ENCODE data around the gene CYTH4. TPM values are rescaled to one million over a fixed set of nuclear protein-coding genes. Genes with fewer than 3 reads are reported as not detected.

The CYTH4 gene
- total RNA-seq, 2 donors from 2014 or later: 50.8 to 78.0 TPM

DNA sequence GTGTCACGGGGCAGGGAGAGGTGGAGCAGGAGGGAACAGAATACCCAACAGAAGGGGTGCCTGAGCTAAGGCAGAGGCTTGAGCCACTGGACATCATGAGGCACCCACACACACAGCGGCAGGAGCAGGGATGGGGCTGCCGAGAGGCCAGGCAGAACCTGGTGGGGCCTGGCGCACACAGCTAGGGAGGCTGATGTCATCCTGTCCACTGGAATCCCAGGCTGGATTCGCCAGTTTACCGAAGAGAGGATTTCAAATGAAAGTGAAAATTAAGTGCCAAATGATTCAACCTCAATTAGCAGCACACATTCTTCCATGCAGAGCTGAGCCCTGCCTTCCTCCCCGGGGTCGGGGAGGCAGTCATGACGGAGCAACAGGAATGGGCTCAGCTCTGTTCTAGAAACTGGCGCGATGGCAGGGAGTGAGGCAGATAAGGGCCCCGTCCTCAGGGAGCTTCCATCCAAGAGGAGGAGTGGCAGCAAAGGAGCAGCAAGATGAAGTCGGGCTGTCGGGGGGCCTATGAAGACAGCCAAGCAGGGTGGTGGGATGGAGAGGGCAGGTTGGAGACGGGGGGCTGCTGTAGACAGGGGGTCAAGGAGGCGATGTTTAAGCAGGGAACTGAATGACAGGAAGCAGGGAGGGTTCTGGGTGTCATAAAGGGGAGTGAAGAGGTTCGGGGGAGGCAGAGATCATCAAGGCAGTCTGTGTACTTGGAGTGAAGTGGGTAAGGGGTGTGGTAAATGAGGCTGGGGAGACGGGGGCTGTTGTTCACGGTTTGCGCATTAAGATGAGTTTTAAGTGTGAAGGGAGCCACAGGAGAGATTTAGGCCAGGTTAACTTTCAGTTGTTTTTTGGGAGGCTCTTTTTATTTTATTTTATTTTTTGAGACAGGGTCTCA lies 44.7 kb upstream of the CYTH4 start:
- no peak overlapping the region for H3K27ac ChIP-seq

DNA sequence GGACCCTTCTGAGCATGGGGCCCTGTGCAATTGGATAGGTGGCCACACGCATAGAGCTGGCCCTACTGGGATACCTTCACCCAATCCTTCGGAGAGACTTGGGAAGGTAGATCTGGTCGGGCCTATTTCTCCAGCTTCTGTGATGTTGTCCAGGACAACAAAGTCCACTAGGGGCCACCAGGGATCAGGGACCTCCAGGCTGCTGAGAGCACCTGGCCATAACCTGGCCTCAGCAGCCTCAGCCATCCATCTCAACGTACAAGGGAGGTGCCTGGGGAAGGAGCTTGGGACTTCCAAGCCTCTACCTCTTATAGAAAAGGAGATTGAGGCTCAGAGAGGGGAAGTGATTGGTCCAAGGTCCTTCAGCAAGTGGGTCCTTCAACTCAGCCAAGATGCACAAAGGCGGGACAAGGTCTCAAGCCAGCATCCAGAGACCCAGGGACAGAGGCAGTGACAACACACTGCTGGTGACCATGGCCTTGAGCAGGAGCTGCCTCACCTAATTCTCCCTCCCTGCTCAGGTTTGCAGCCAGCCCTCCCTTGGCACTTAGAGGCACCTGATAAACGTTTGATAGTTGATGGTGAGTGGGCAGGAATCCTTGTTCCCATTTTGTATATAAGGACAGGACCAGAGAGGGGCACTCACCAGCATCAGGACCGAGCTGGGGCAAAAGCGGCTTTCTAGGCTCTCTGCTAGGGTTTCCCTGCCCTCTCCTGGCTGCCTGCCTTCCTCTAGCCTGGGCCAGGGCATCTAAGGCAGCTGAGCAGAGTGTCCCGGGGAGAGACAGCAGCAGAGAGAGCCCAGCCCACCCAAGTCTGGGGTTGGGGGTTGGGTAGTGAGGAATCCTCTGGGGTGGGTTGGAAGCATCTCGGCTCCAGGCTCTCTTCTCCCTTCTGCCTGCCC lies 42.7 kb upstream of the CYTH4 start:
- ATAC-seq (ENCODE audit: insufficient number of reproducible peaks, low FRiP score, low read depth) (no peak), DNase-seq (ENCODE audit: low spot score) (no peak)
- Histone ChIP-seq H3K27ac (no peak overlapping the region), H3K27me3 (replicated peaks; ENCODE audit: insufficient read depth) (no peaks in the 10 kb centered on the region), H3K9me3 (no peaks in the 10 kb centered on the region), H3K36me3 (no peaks in the 10 kb centered on the region), H3K4me3 (no peak overlapping the region), H3K4me1 (ENCODE audit: control insufficient read depth in 1 of 2, low read depth in 2 of 2) (no peaks in the 10 kb centered on the region)
- TF ChIP-seq, protein P1, sequence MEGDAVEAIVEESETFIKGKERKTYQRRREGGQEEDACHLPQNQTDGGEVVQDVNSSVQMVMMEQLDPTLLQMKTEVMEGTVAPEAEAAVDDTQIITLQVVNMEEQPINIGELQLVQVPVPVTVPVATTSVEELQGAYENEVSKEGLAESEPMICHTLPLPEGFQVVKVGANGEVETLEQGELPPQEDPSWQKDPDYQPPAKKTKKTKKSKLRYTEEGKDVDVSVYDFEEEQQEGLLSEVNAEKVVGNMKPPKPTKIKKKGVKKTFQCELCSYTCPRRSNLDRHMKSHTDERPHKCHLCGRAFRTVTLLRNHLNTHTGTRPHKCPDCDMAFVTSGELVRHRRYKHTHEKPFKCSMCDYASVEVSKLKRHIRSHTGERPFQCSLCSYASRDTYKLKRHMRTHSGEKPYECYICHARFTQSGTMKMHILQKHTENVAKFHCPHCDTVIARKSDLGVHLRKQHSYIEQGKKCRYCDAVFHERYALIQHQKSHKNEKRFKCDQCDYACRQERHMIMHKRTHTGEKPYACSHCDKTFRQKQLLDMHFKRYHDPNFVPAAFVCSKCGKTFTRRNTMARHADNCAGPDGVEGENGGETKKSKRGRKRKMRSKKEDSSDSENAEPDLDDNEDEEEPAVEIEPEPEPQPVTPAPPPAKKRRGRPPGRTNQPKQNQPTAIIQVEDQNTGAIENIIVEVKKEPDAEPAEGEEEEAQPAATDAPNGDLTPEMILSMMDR (IDR thresholded peaks at IDR 0.05): no peak

More for the DNA sequence above, 44.7 kb upstream of the CYTH4 start:
- Histone ChIP-seq H3K4me3 (no peak overlapping the region), H3K9me3 (no peaks in the 10 kb centered on the region), H3K27me3 (replicated peaks; ENCODE audit: insufficient read depth) (no peaks in the 10 kb centered on the region), H3K36me3 (no peaks in the 10 kb centered on the region), H3K4me1 (ENCODE audit: control insufficient read depth in 1 of 2, low read depth in 2 of 2) (no peaks in the 10 kb centered on the region)
- DNase-seq (ENCODE audit: low spot score) (no peak), ATAC-seq (ENCODE audit: insufficient number of reproducible peaks, low FRiP score, low read depth) (no peak)
- TF ChIP-seq, protein P1 (IDR thresholded peaks at IDR 0.05): no peak

DNA sequence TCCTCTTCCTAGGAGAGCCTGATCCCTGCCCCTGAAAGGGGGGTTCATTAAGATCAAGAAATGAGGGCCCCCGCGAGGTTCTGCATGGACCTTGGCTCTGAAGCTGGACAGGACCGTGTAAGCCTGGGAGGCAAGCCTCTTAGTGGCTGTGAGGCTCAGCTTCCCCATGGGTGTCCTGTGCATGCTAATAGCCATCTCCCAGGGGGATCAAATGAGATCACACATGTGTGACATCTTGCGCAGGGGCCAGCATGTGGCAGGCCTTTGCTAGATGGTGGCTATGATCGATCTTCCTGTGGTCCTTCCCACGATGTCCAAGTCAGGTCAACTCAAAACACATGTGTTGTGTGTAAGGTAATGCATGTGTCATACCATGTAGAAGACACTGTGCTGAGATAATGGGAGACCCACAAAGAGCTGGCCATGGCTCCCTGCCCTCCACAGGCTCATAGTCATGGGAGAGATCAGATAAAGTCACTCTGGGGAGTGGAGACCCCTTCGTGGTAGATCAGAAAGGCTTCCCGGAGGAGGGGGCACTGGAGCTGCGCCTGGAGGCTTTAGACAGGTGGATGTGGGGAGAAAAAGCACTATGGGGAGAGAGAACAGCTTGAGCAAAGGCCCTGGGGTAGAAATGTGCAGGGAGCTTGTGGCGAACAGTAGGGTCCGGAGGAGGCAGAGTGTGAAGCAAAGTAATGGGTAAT lies 41.9 kb upstream of the CYTH4 start:
- H3K27me3 ChIP-seq (replicated peaks; ENCODE audit: insufficient read depth): no peaks in the 10 kb centered on the region

DNA sequence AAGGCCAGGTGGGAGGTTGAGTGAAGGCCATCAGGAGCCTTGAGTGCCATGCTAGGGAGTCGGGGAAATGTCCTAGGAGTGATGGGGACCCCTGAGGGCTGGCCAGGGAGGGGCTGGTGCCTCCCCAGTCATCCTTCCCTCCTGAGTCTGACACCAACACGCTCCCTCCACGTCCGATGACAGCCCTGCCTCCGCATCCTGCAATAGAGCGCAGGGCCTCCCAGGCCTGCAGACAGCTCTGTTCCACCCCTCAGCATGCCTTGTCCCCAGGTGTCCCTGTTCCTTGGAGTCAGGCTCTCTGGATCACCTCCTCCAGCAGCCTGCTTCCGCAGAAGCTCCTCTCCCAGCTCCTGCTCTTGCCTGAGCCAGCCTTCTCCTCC lies 41.4 kb upstream of the CYTH4 start:
- TF ChIP-seq, protein P1 (IDR thresholded peaks at IDR 0.05): no peak
- H3K27me3 ChIP-seq (replicated peaks; ENCODE audit: insufficient read depth): no peaks in the 10 kb centered on the region
- DNase-seq (ENCODE audit: low spot score): no peak

More for the DNA sequence above, 41.9 kb upstream of the CYTH4 start:
- no peaks in the 10 kb centered on the region for H3K4me1 ChIP-seq (ENCODE audit: control insufficient read depth in 1 of 2, low read depth in 2 of 2)
- no peaks in the 10 kb centered on the region for H3K36me3 ChIP-seq
- no peaks in the 10 kb centered on the region for H3K9me3 ChIP-seq
- TF ChIP-seq, protein P1 (IDR thresholded peaks at IDR 0.05): no peak
- no peak overlapping the region for H3K27ac ChIP-seq
- no peak overlapping the region for H3K4me3 ChIP-seq
- no peak for DNase-seq (ENCODE audit: low spot score)
- no peak for ATAC-seq (ENCODE audit: insufficient number of reproducible peaks, low FRiP score, low read depth)

More for the DNA sequence above, 41.4 kb upstream of the CYTH4 start:
- Histone ChIP-seq H3K4me1 (ENCODE audit: control insufficient read depth in 1 of 2, low read depth in 2 of 2) (no peaks in the 10 kb centered on the region), H3K4me3 (no peak overlapping the region), H3K36me3 (no peaks in the 10 kb centered on the region), H3K27ac (no peak overlapping the region), H3K9me3 (no peaks in the 10 kb centered on the region)
- no peak for ATAC-seq (ENCODE audit: insufficient number of reproducible peaks, low FRiP score, low read depth)

Data from thoracic aorta (tissue), 2 donors.